Measurements from ENCODE around the gene MOB3C.

- TF ChIP-seq, protein P1, sequence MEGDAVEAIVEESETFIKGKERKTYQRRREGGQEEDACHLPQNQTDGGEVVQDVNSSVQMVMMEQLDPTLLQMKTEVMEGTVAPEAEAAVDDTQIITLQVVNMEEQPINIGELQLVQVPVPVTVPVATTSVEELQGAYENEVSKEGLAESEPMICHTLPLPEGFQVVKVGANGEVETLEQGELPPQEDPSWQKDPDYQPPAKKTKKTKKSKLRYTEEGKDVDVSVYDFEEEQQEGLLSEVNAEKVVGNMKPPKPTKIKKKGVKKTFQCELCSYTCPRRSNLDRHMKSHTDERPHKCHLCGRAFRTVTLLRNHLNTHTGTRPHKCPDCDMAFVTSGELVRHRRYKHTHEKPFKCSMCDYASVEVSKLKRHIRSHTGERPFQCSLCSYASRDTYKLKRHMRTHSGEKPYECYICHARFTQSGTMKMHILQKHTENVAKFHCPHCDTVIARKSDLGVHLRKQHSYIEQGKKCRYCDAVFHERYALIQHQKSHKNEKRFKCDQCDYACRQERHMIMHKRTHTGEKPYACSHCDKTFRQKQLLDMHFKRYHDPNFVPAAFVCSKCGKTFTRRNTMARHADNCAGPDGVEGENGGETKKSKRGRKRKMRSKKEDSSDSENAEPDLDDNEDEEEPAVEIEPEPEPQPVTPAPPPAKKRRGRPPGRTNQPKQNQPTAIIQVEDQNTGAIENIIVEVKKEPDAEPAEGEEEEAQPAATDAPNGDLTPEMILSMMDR (conservative IDR thresholded peaks at IDR 0.05; ENCODE audit: low read depth, low read length), result no peak
- TF ChIP-seq POLR2A (IDR thresholded peaks at IDR 0.05; ENCODE audit: low read depth, low read length) (no peak), CHD1 (IDR thresholded peaks at IDR 0.05; ENCODE audit: low read depth, low read length) (no peak), NFE2L2 (IDR thresholded peaks at IDR 0.05; ENCODE audit: low read depth, low read length) (no peak), RCOR1 (IDR thresholded peaks at IDR 0.05; ENCODE audit: insufficient replicate concordance, low read length) (no peak), RAD21 (IDR thresholded peaks at IDR 0.05; ENCODE audit: low read length) (no peak), MXI1 (IDR thresholded peaks at IDR 0.05; ENCODE audit: borderline replicate concordance, low read depth, low read length) (no peak), CEBPB (IDR thresholded peaks at IDR 0.05; ENCODE audit: low read depth, low read length) (no peak)
- TF ChIP-seq, protein P2, sequence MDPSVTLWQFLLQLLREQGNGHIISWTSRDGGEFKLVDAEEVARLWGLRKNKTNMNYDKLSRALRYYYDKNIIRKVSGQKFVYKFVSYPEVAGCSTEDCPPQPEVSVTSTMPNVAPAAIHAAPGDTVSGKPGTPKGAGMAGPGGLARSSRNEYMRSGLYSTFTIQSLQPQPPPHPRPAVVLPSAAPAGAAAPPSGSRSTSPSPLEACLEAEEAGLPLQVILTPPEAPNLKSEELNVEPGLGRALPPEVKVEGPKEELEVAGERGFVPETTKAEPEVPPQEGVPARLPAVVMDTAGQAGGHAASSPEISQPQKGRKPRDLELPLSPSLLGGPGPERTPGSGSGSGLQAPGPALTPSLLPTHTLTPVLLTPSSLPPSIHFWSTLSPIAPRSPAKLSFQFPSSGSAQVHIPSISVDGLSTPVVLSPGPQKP (IDR thresholded peaks at IDR 0.05; ENCODE audit: borderline replicate concordance, low read depth, low read length), result no peak
Observed at GRCh38 chr1:46649764-46650163, 33.2 kb upstream of the MOB3C start.

Data from IMR-90 (cell line).